HCT116 (cell line): ENCODE data around the gene PRKCH. TPM values are rescaled to one million over a fixed set of nuclear protein-coding genes. Genes with fewer than 3 reads are reported as not detected.

Experiments used
- ATAC-seq: fragments of 200-7000 bp; cut with Tn5 transposase; 2 replicates; pipeline ENCODE4 v1.9.1; 2020; ENCODE audit warnings: mild to moderate bottlenecking, moderate library complexity
- BruUV-seq: library from RNA; stranded (reverse); fragments of 400-500 nt; replicated peaks from 2 replicates; lab custom pipeline; 2021; lab: Mats Ljungman, UMichigan
- CTCF ChIA-PET: fragments of 300-600 bp; sonication (Branson Sonifier 250); formaldehyde crosslinking; loops from one replicate; lab custom pipeline; 2021; ENCODE audit warnings: antibody characterized with exemption; lab: Charles Lee
- POLR2A ChIA-PET: fragments of 300-600, 350-600 bp; sonication (Branson Sonifier 250); formaldehyde crosslinking; loops from one replicate; lab custom pipeline; 2021; ENCODE audit warnings: antibody characterized with exemption; lab: Charles Lee
- RAD21 ChIA-PET, 2 experiments: fragments of 300-600 bp; sonication (Branson Sonifier 250); formaldehyde crosslinking; loops; one replicate each; lab custom pipeline; 2023; ENCODE audit warnings: low total read pairs in 2 of 2; ENCODE audit not compliant: uncharacterized antibody in 2 of 2, unreplicated experiment in 2 of 2, low non-redundant PET in 1 of 2; lab: Charles Lee
- DNase-seq: peaks from one replicate; pipeline ENCODE4 v3.0.0-alpha.2; 2010; ENCODE audit warnings: low read depth, low spot score
- H2AFZ ChIP-seq: fragments of 200-600 bp; shearing (Covaris generic), sonication (generic); 2 replicates; pipeline ENCODE4 v1.6.1; 2017; ENCODE audit warnings: low read depth, mixed run types, mixed read lengths, antibody characterized with exemption, low read length; ENCODE audit not compliant: poor library complexity, severe bottlenecking
- H3K27ac ChIP-seq: 2 replicates; pipeline ENCODE4 v1.5.1; 2012; ENCODE audit warnings: low read depth, low read length
- H3K27me3 ChIP-seq: fragments of 200-600 bp; sonication (generic); 2 replicates; pipeline ENCODE4 v1.6.1; 2016; ENCODE audit warnings: mixed run types, low read length, mixed read lengths; ENCODE audit not compliant: insufficient read depth
- H3K36me3 ChIP-seq, 2 experiments: fragments of 200-500 bp in 1 of 2; fragments of 200-600 bp in 1 of 2; sonication (Bioruptor generic) in 1 of 2; sonication (generic) in 1 of 2; 2 replicates each; pipeline versions ENCODE4 v1.5.1 to v1.6.1; 2014 to 2016; ENCODE audit warnings: low read length in 2 of 2, inconsistent platforms in 1 of 2, mixed read lengths in 1 of 2, mixed run types in 1 of 2; ENCODE audit not compliant: insufficient read depth in 2 of 2, control insufficient read depth in 1 of 2
- H3K4me1 ChIP-seq, 2 experiments: fragments of 200-600 bp in 1 of 2; sonication (generic) in 1 of 2; 2 replicates each; pipeline versions ENCODE4 v1.5.1 to v1.6.1; 2012 to 2017; ENCODE audit warnings: low read length in 2 of 2, inconsistent platforms in 1 of 2, mild to moderate bottlenecking in 1 of 2, mixed read lengths in 1 of 2, mixed run types in 1 of 2, moderate library complexity in 1 of 2; ENCODE audit not compliant: insufficient read depth in 2 of 2, control insufficient read depth in 1 of 2
- H3K4me2 ChIP-seq: fragments of 200-600 bp; sonication (generic); 2 replicates; pipeline ENCODE4 v1.6.1; 2017; ENCODE audit warnings: mixed run types, low read length, mixed read lengths
- H3K4me3 ChIP-seq, 2 experiments: fragments of 200-600 bp in 1 of 2; sonication (generic) in 1 of 2; replicated peaks in 1 of 2; 2 replicates each; pipeline ENCODE4 v1.5.1; 2011 to 2016; ENCODE audit warnings: low read length in 2 of 2, control low read depth in 1 of 2, low read depth in 1 of 2, mild to moderate bottlenecking in 1 of 2, mixed read lengths in 1 of 2, mixed run types in 1 of 2
- H3K79me2 ChIP-seq: fragments of 200-600 bp; sonication (generic); 2 replicates; pipeline ENCODE4 v1.6.1; 2017; ENCODE audit warnings: mild to moderate bottlenecking, mixed run types, low read length, moderate library complexity, mixed read lengths; ENCODE audit not compliant: insufficient read depth
- H3K9ac ChIP-seq: fragments of 200-600 bp; sonication (generic); 2 replicates; pipeline ENCODE4 v1.6.1; 2016; ENCODE audit warnings: low read length, mixed read lengths
- H3K9me2 ChIP-seq: fragments of 200-600 bp; sonication (generic), shearing (Covaris generic); 2 replicates; pipeline ENCODE4 v1.6.1; 2017; ENCODE audit warnings: mixed run types, mild to moderate bottlenecking, moderate library complexity; ENCODE audit not compliant: insufficient read depth
- H3K9me3 ChIP-seq, 2 experiments: fragments of 200-500 bp in 1 of 2; fragments of 200-600 bp in 1 of 2; sonication (Bioruptor generic) in 1 of 2; sonication (generic) in 1 of 2; 2 replicates each; pipeline ENCODE4 v1.6.1; 2014 to 2017; ENCODE audit warnings: low read length in 2 of 2, mixed read lengths in 2 of 2, inconsistent platforms in 1 of 2, low read depth in 1 of 2, mild to moderate bottlenecking in 1 of 2, mixed run types in 1 of 2, moderate library complexity in 1 of 2; ENCODE audit not compliant: control insufficient read depth in 1 of 2, insufficient read depth in 1 of 2
- H4K20me1 ChIP-seq: fragments of 200-600 bp; sonication (generic), shearing (Covaris generic); 2 replicates; pipeline ENCODE4 v1.6.1; 2017; ENCODE audit warnings: mixed run types, mild to moderate bottlenecking, moderate library complexity; ENCODE audit not compliant: insufficient read depth
- ATF3 ChIP-seq: IDR thresholded peaks from 2 replicates; pipeline ENCODE4 v1.6.1; 2012
- CBX3 ChIP-seq: IDR thresholded peaks from 2 replicates; pipeline ENCODE4 v1.6.1; 2012; ENCODE audit warnings: low read depth
- CTCF ChIP-seq, 3 experiments: fragments of 200-600 bp in 1 of 3; sonication (generic) in 1 of 3; IDR thresholded peaks in 2 of 3; conservative IDR thresholded peaks in 1 of 3; 2 replicates each; pipeline ENCODE4 v1.5.1; 2012 to 2017; ENCODE audit warnings: low read depth in 2 of 3, low read length in 2 of 3, antibody characterized with exemption in 1 of 3, borderline replicate concordance in 1 of 3, control low read depth in 1 of 3, mild to moderate bottlenecking in 1 of 3, mixed read lengths in 1 of 3, mixed run types in 1 of 3, moderate library complexity in 1 of 3; ENCODE audit not compliant: insufficient read depth in 1 of 3
- EGR1 ChIP-seq: IDR thresholded peaks from 2 replicates; pipeline ENCODE4 v1.6.1; 2012; ENCODE audit warnings: low read depth
- ELF1 ChIP-seq: IDR thresholded peaks from 2 replicates; pipeline ENCODE4 v1.6.1; 2012; ENCODE audit warnings: low read depth, borderline replicate concordance
- EZH2 ChIP-seq: fragments of 200-600 bp; sonication (generic); IDR thresholded peaks from 2 replicates; pipeline ENCODE4 v1.6.1; 2017; ENCODE audit warnings: antibody characterized with exemption, mixed run types
- EZH2phosphoT487 ChIP-seq: fragments of 200-600 bp; IDR thresholded peaks from 2 replicates; pipeline ENCODE4 v1.6.1; 2018; ENCODE audit warnings: antibody characterized with exemption, borderline replicate concordance
- FOSL1 ChIP-seq: IDR thresholded peaks from 2 replicates; pipeline ENCODE4 v1.6.1; 2012; ENCODE audit warnings: low read depth
- JUND ChIP-seq: IDR thresholded peaks from 2 replicates; pipeline ENCODE4 v1.6.1; 2012
- MAX ChIP-seq: IDR thresholded peaks from 2 replicates; pipeline ENCODE4 v1.6.1; 2012
- POLR2A ChIP-seq: IDR thresholded peaks from 2 replicates; pipeline ENCODE4 v1.7.0; 2011; ENCODE audit warnings: borderline replicate concordance; ENCODE audit not compliant: insufficient read depth, insufficient read length; ENCODE audit errors: extremely low read depth
- POLR2AphosphoS5 ChIP-seq: IDR thresholded peaks from 2 replicates; pipeline ENCODE4 v1.6.1; 2011; ENCODE audit warnings: mild to moderate bottlenecking, low read depth, low read length, moderate library complexity
- RAD21 ChIP-seq: IDR thresholded peaks from 2 replicates; pipeline ENCODE4 v1.6.1; 2012; ENCODE audit warnings: low read depth, mild to moderate bottlenecking
- SIN3A ChIP-seq: IDR thresholded peaks from 2 replicates; pipeline ENCODE4 v1.6.1; 2012; ENCODE audit warnings: low read depth
- SP1 ChIP-seq: IDR thresholded peaks from 2 replicates; pipeline ENCODE4 v1.6.1; 2012; ENCODE audit warnings: low read depth
- SRF ChIP-seq: IDR thresholded peaks from 2 replicates; pipeline ENCODE4 v1.6.1; 2012; ENCODE audit warnings: low read depth
- TCF7L2 ChIP-seq: IDR thresholded peaks from 2 replicates; pipeline ENCODE4 v1.7.0; 2011; ENCODE audit warnings: borderline replicate concordance, inconsistent platforms; ENCODE audit not compliant: insufficient read depth, insufficient read length; ENCODE audit errors: extremely low read depth
- ZFX ChIP-seq: fragments of 450-650 bp; IDR thresholded peaks from 2 replicates; pipeline ENCODE4 v1.6.1; 2017
- ZNF274 ChIP-seq: fragments of 200-500 bp; sonication (Bioruptor generic); IDR thresholded peaks from 2 replicates; pipeline ENCODE4 v1.6.1; 2014; ENCODE audit warnings: mild to moderate bottlenecking, low read depth, low read length, inconsistent platforms
- intact Hi-C: fragments of 100-400 bp; cut with micrococcal nuclease; formaldehyde crosslinking; loops from 2 replicates; pipeline ENCODE4 v1.10.0; 2022
- total RNA-seq: library from RNA; stranded (reverse); gene quantifications from one replicate; pipeline ENCODE4 v1.2.1, GENCODE V29; 2021; ENCODE audit not compliant: unreplicated experiment

PRKCH gene
- total RNA-seq, 1 experiment from 2014 or later, result 16.6 TPM

- H3K9me2 ChIP-seq, result no peaks in the 10 kb centered on the region
- POLR2A ChIA-PET, result no interaction called here
- no peaks in the 10 kb centered on the region for H4K20me1 ChIP-seq
- BruUV-seq, result no TSS peak
- H3K36me3 ChIP-seq, result no peaks in the 10 kb centered on the region
- H3K4me2 ChIP-seq, result no peak overlapping the region
- peaks cover 16 to 41% of the 10 kb centered on the region in 2 experiments; a peak in 3 of 4 replicates for H3K4me1 ChIP-seq
- TF ChIP-seq ATF3, result no peak
- TF ChIP-seq ZNF274, result no peak
- no peak for TF ChIP-seq RAD21
- TF ChIP-seq TCF7L2, result no peak
- TF ChIP-seq JUND, result no peak
- TF ChIP-seq EZH2, result no peak
- no peak for TF ChIP-seq POLR2AphosphoS5
- no peak for TF ChIP-seq SP1
- no peak for TF ChIP-seq MAX
- TF ChIP-seq ZFX, result no peak
- no peak for TF ChIP-seq EZH2phosphoT487
- no peak for TF ChIP-seq CTCF (IDR thresholded peaks at IDR 0.05 in 2 of 3, conservative IDR thresholded peaks at IDR 0.05 in 1 of 3; ENCODE audit: borderline replicate concordance in 1 of 3, insufficient read depth in 1 of 3, low read depth in 2 of 3, low read length in 2 of 3)
- no peak for TF ChIP-seq SRF
- no peak for TF ChIP-seq FOSL1
- TF ChIP-seq ELF1, result no peak
- no peak for TF ChIP-seq SIN3A
- no peak for TF ChIP-seq EGR1
- no peak for TF ChIP-seq POLR2A
- TF ChIP-seq CBX3, result no peak
- TF ChIP-seq, all 23 proteins: peak for 0
- no peak overlapping the region for H2AFZ ChIP-seq
- intact Hi-C loops, result no loop called here
- H3K9ac ChIP-seq, result no peak overlapping the region
- RAD21 ChIA-PET, result no interaction called here
- CTCF ChIA-PET, result no interaction called here
- DNase-seq (no peak), ATAC-seq (no peak)
- H3K27me3 ChIP-seq, result no peaks in the 10 kb centered on the region
- no peaks in the 10 kb centered on the region for H3K9me3 ChIP-seq
- no peak overlapping the region for H3K27ac ChIP-seq
- no peak overlapping the region for H3K4me3 ChIP-seq
- H3K79me2 ChIP-seq, result peaks cover 6% of the 10 kb centered on the region; the same call in 1 of the 2 replicates
Observed at GRCh38 chr14:61364243-61364642, 42.9 kb downstream of the PRKCH start.
